CD8-positive, alpha-beta memory T cell (primary cell): Measurements from ENCODE around the gene SPAG6. TPM values are rescaled to one million over a fixed set of nuclear protein-coding genes. Genes with fewer than 3 reads are reported as not detected.

ENCODE experiments used
- CTCF ChIA-PET: fragments of 350-600 bp; sonication (Branson Sonifier 250); formaldehyde crosslinking; loops from one replicate; lab custom pipeline; 2021; ENCODE audit warnings: antibody characterized with exemption; lab: Charles Lee
- POLR2A ChIA-PET: fragments of 350-600 bp; sonication (Branson Sonifier 250); formaldehyde crosslinking; loops from one replicate; lab custom pipeline; 2021; ENCODE audit warnings: antibody characterized with exemption; lab: Charles Lee
- DNase-seq, 5 donors: peaks; one replicate each; pipeline versions ENCODE4 v3.0.0 to v3.0.0-alpha.2; 2020 to 2022; ENCODE audit warnings: mixed read lengths in 1 of 5
- H3K27ac ChIP-seq: one replicate; pipeline ENCODE4 v1.7.0; 2013; ENCODE audit warnings: low read depth, mild to moderate bottlenecking, low read length, moderate library complexity
- H3K27me3 ChIP-seq: 2 replicates; pipeline ENCODE4 v1.7.0; 2013; ENCODE audit warnings: low read length, mild to moderate bottlenecking; ENCODE audit not compliant: insufficient read depth, poor library complexity, severe bottlenecking
- H3K36me3 ChIP-seq: 2 replicates; pipeline ENCODE4 v1.7.0; 2013; ENCODE audit warnings: mild to moderate bottlenecking, low read length, moderate library complexity; ENCODE audit not compliant: insufficient read depth
- H3K4me1 ChIP-seq: 2 replicates; pipeline ENCODE4 v1.7.0; 2013; ENCODE audit warnings: mild to moderate bottlenecking, low read length, moderate library complexity; ENCODE audit not compliant: insufficient read depth
- H3K4me3 ChIP-seq: 2 replicates; pipeline ENCODE4 v1.7.0; 2013; ENCODE audit warnings: mild to moderate bottlenecking, low read length
- H3K9me3 ChIP-seq: 2 replicates; pipeline ENCODE4 v1.7.0; 2013; ENCODE audit warnings: mild to moderate bottlenecking, low read length
- H3K27ac Mint-ChIP-seq, 8 donors: one replicate each; pipeline ENCODE4 v1.8.0; 2020 to 2021; ENCODE audit warnings: mixed read lengths in 8 of 8, mild to moderate bottlenecking in 6 of 8, inconsistent platforms in 3 of 8, moderate library complexity in 3 of 8
- H3K27me3 Mint-ChIP-seq, 2 donors: one replicate each; pipeline ENCODE4 v1.8.0; 2020 to 2021; ENCODE audit warnings: mixed read lengths in 2 of 2, mild to moderate bottlenecking in 1 of 2, moderate library complexity in 1 of 2
- H3K36me3 Mint-ChIP-seq, 3 donors: one replicate each; pipeline ENCODE4 v1.8.0; 2020 to 2021; ENCODE audit warnings: mixed read lengths in 3 of 3, inconsistent platforms in 1 of 3, mild to moderate bottlenecking in 1 of 3
- H3K4me1 Mint-ChIP-seq, 3 donors: one replicate each; pipeline ENCODE4 v1.8.0; 2020 to 2021; ENCODE audit warnings: mixed read lengths in 3 of 3, inconsistent platforms in 1 of 3, mild to moderate bottlenecking in 1 of 3
- H3K4me3 Mint-ChIP-seq, 7 donors: one replicate each; pipeline ENCODE4 v1.8.0; 2020 to 2021; ENCODE audit warnings: mixed read lengths in 7 of 7, mild to moderate bottlenecking in 6 of 7, moderate library complexity in 4 of 7, inconsistent platforms in 2 of 7
- H3K9me3 Mint-ChIP-seq, 5 donors: one replicate each; pipeline ENCODE4 v1.8.0; 2020 to 2022; ENCODE audit warnings: mixed read lengths in 5 of 5, mild to moderate bottlenecking in 3 of 5, moderate library complexity in 2 of 5, inconsistent platforms in 1 of 5
- polyA plus RNA-seq: library from polyadenylated mRNA; unstranded; fragments of 300-500 nt; fragmentation: Illumina TruSeq; gene quantifications from one replicate; pipeline ENCODE4 v1.2.3, GENCODE V29; 2021
- total RNA-seq, 2 experiments: library from RNA; stranded (reverse); gene quantifications; one replicate each; pipeline ENCODE4 v1.2.3, GENCODE V29; 2021

Gene SPAG6
- total and polyA plus RNA-seq, 3 experiments from 2014 or later = 0.22 TPM; not detected in 2

GRCh38 chr10:22323538-22324305, 21.6 kb upstream of the SPAG6 start:
- Histone ChIP-seq H3K4me1 (peaks cover 37% of the 10 kb centered on the region), H3K27me3 (peaks cover 13% of the 10 kb centered on the region), H3K4me3 (peak overlapping the region; percentile 20), H3K9me3 (no peaks in the 10 kb centered on the region), H3K36me3 (no peaks in the 10 kb centered on the region), H3K27ac (no peak overlapping the region)
- peaks cover 0 to 4% (median 0%) of the 10 kb centered on the region in 5 donors for H3K9me3 Mint-ChIP-seq
- CTCF ChIA-PET = interaction anchor here (1.2 to 2.1 kb wide), 3 partner anchors 12 to 113 kb away, joined by 3 to 7 read pairs (median 6); no protein-coding TSS in a partner anchor
- peaks cover 13 to 40% of the 10 kb centered on the region in 2 donors for H3K27me3 Mint-ChIP-seq
- peak overlapping the region; percentile 74 to 91 (median 84) for H3K4me3 Mint-ChIP-seq
- no peak for DNase-seq
- peaks cover 41 to 59% (median 56%) of the 10 kb centered on the region in 3 donors for H3K4me1 Mint-ChIP-seq
- peak overlapping the region in 4 of 8 donors; percentile 5 to 90 (median 52) for H3K27ac Mint-ChIP-seq
- POLR2A ChIA-PET = interaction anchor here (0.6 to 3.4 kb wide), 4 partner anchors 16 to 320 kb away, joined by 3 to 19 read pairs (median 8); partner anchors contain the start of gene DNAJC1
- H3K36me3 Mint-ChIP-seq = peaks cover 0 to 24% (median 2%) of the 10 kb centered on the region in 3 donors

GRCh38 chr10:22324413-22324812, 20.9 kb upstream of the SPAG6 start:
- Mint-ChIP-seq H3K9me3 (peaks cover 0 to 4% (median 0%) of the 10 kb centered on the region in 5 donors), H3K36me3 (peaks cover 2 to 28% (median 4%) of the 10 kb centered on the region in 3 donors), H3K4me3 (peak overlapping the region; percentile 74 to 94 (median 84)), H3K27ac (peak overlapping the region in 7 of 8 donors; percentile 52 to 92 (median 86)), H3K4me1 (peaks cover 39 to 52% (median 52%) of the 10 kb centered on the region in 3 donors), H3K27me3 (peaks cover 13 to 41% of the 10 kb centered on the region in 2 donors)
- peaks cover 13% of the 10 kb centered on the region for H3K27me3 ChIP-seq
- H3K27ac ChIP-seq = no peak overlapping the region
- DNase-seq = no peak
- H3K4me3 ChIP-seq = peak overlapping the region; percentile 42
- H3K36me3 ChIP-seq = no peaks in the 10 kb centered on the region
- POLR2A ChIA-PET = interaction anchor here (1.0 to 3.4 kb wide), 2 partner anchors 15 to 112 kb away, joined by 5 to 19 read pairs; no protein-coding TSS in a partner anchor
- peaks cover 36% of the 10 kb centered on the region for H3K4me1 ChIP-seq
- CTCF ChIA-PET = interaction anchor here (1.2 to 2.1 kb wide), 3 partner anchors 11 to 113 kb away, joined by 3 to 7 read pairs (median 6); no protein-coding TSS in a partner anchor
- H3K9me3 ChIP-seq = no peaks in the 10 kb centered on the region

GRCh38 chr10:22324893-22325271, 20.4 kb upstream of the SPAG6 start:
- Mint-ChIP-seq H3K36me3 (peaks cover 6 to 33% (median 9%) of the 10 kb centered on the region in 3 donors), H3K4me3 (peak overlapping the region; percentile 74 to 94 (median 84)), H3K27ac (peak overlapping the region; percentile 52 to 95 (median 88)), H3K27me3 (peaks cover 13 to 45% of the 10 kb centered on the region in 2 donors), H3K9me3 (peaks cover 0 to 3% (median 0%) of the 10 kb centered on the region in 5 donors), H3K4me1 (peaks cover 38 to 47% (median 47%) of the 10 kb centered on the region in 3 donors)
- H3K27me3 ChIP-seq = peaks cover 13% of the 10 kb centered on the region
- no peak for DNase-seq
- ChIA-PET CTCF (interaction anchor here (1.2 to 2.1 kb wide), 3 partner anchors 10 to 112 kb away, joined by 3 to 7 read pairs (median 6); no protein-coding TSS in a partner anchor), POLR2A (interaction anchor here (1.0 to 3.4 kb wide), 2 partner anchors 15 to 112 kb away, joined by 5 to 19 read pairs; no protein-coding TSS in a partner anchor)
- peak overlapping the region; percentile 3 for H3K27ac ChIP-seq
- no peaks in the 10 kb centered on the region for H3K9me3 ChIP-seq
- peak overlapping the region; percentile 42 for H3K4me3 ChIP-seq
- H3K4me1 ChIP-seq = peaks cover 31% of the 10 kb centered on the region
- no peaks in the 10 kb centered on the region for H3K36me3 ChIP-seq

GRCh38 chr10:22325272-22326144, 19.8 kb upstream of the SPAG6 start:
- H3K27me3 Mint-ChIP-seq = peaks cover 10 to 40% of the 10 kb centered on the region in 2 donors

GRCh38 chr10:22326145-22326702, 19.1 kb upstream of the SPAG6 start:
- H3K36me3 Mint-ChIP-seq = peaks cover 8 to 34% (median 9%) of the 10 kb centered on the region in 3 donors
- H3K27me3 ChIP-seq = peaks cover 13% of the 10 kb centered on the region
- peak overlapping the region; percentile 62 to 96 (median 90) for H3K27ac Mint-ChIP-seq
- H3K9me3 ChIP-seq = no peaks in the 10 kb centered on the region
- H3K4me1 ChIP-seq = peaks cover 27% of the 10 kb centered on the region
- H3K4me1 Mint-ChIP-seq = peaks cover 39 to 42% (median 42%) of the 10 kb centered on the region in 3 donors
- ChIA-PET CTCF (no interaction called here), POLR2A (interaction anchor here (0.7 to 1.1 kb wide), 3 partner anchors 14 to 292 kb away, joined by 3 to 4 read pairs (median 4); no protein-coding TSS in a partner anchor)
- H3K9me3 Mint-ChIP-seq = no peaks in the 10 kb centered on the region
- H3K4me3 Mint-ChIP-seq = peak overlapping the region; percentile 76 to 90 (median 81)
- no peak for DNase-seq
- H3K27ac ChIP-seq = peak overlapping the region; percentile 28
- peak overlapping the region; percentile 40 for H3K4me3 ChIP-seq
- peaks cover 10 to 40% of the 10 kb centered on the region in 2 donors for H3K27me3 Mint-ChIP-seq
- no peaks in the 10 kb centered on the region for H3K36me3 ChIP-seq

More at GRCh38 chr10:22325272-22326144, 19.8 kb upstream of the SPAG6 start:
- H3K36me3 ChIP-seq = no peaks in the 10 kb centered on the region
- Mint-ChIP-seq H3K36me3 (peaks cover 6 to 32% (median 9%) of the 10 kb centered on the region in 3 donors), H3K4me1 (peaks cover 34 to 42% (median 42%) of the 10 kb centered on the region in 3 donors), H3K27ac (peak overlapping the region; percentile 62 to 96 (median 91)), H3K9me3 (no peaks in the 10 kb centered on the region), H3K4me3 (peak overlapping the region; percentile 76 to 94 (median 87))
- H3K9me3 ChIP-seq = no peaks in the 10 kb centered on the region
- H3K4me1 ChIP-seq = peaks cover 27% of the 10 kb centered on the region
- ChIA-PET POLR2A (interaction anchor here (0.7 to 3.4 kb wide), 5 partner anchors 14 to 293 kb away, joined by 3 to 19 read pairs (median 4); no protein-coding TSS in a partner anchor), CTCF (interaction anchor here (1.2 to 2.1 kb wide), 2 partner anchors 10 to 112 kb away, joined by 3 to 7 read pairs; no protein-coding TSS in a partner anchor)
- H3K27ac ChIP-seq = peak overlapping the region; percentile 28
- peak; percentile 70 to 88 (median 82) for DNase-seq
- peak overlapping the region; percentile 42 for H3K4me3 ChIP-seq
- peaks cover 13% of the 10 kb centered on the region for H3K27me3 ChIP-seq

- POLR2A ChIA-PET = no interaction called here
- peaks cover 12 to 40% of the 10 kb centered on the region in 2 donors for H3K27me3 Mint-ChIP-seq
These were observed 16.1 kb upstream of the SPAG6 start for GRCh38 chr10:22329150-22329549.

More at GRCh38 chr10:22329150-22329549, 16.1 kb upstream of the SPAG6 start:
- H3K4me1 ChIP-seq = peaks cover 31% of the 10 kb centered on the region
- Mint-ChIP-seq H3K4me1 (peaks cover 44% of the 10 kb centered on the region in 3 donors), H3K9me3 (peaks cover 2 to 8% (median 6%) of the 10 kb centered on the region in 5 donors), H3K27ac (no peak overlapping the region), H3K4me3 (no peak overlapping the region), H3K36me3 (peaks cover 8 to 28% (median 9%) of the 10 kb centered on the region in 3 donors)
- H3K36me3 ChIP-seq = no peaks in the 10 kb centered on the region
- no peak overlapping the region for H3K4me3 ChIP-seq
- no peak overlapping the region for H3K27ac ChIP-seq
- CTCF ChIA-PET = no interaction called here
- no peaks in the 10 kb centered on the region for H3K9me3 ChIP-seq
- DNase-seq = no peak
- no peaks in the 10 kb centered on the region for H3K27me3 ChIP-seq
